ENCODE measurements around the gene MORF4L2.

GRCh38 chrX:103674531-103675454 is 11.7 kb downstream of the MORF4L2 start:
- TF ChIP-seq POLR2A (IDR thresholded peaks at IDR 0.05; ENCODE audit: low read depth) (no peak), CTCF (IDR thresholded peaks at IDR 0.05) (no peak), EP300 (IDR thresholded peaks at IDR 0.05) (no peak)
